Tibial artery (tissue), 4 donors: Measurements from ENCODE around the gene TMTC1.

Experiments used
- DNase-seq, 2 donors: peaks; one replicate each; pipeline ENCODE4 v3.0.0-alpha.2; 2019
- H3K27ac ChIP-seq, 2 donors: fragments of 200-600 bp; sonication (generic) in 1 of 2; 1 replicate in 1 of 2; 2 replicates in 1 of 2; pipeline ENCODE4 v1.5.1; 2018 to 2019; ENCODE audit warnings: mild to moderate bottlenecking in 1 of 2
- H3K27me3 ChIP-seq, 2 donors: fragments of 200-600 bp; sonication (generic) in 1 of 2; one replicate each; pipeline versions ENCODE4 v1.5.1 to v1.6.0; 2016 to 2019
- H3K36me3 ChIP-seq, 3 donors: fragments of 200-600 bp; sonication (generic) in 2 of 3; one replicate each; pipeline ENCODE4 v1.5.1; 2016 to 2019; ENCODE audit warnings: mild to moderate bottlenecking in 2 of 3
- H3K4me1 ChIP-seq, 4 donors: fragments of 200-600 bp; sonication (generic) in 2 of 4; 1 replicate in 3 of 4; 2 replicates in 1 of 4; pipeline ENCODE4 v1.5.1; 2016 to 2019
- H3K4me3 ChIP-seq, 2 donors: fragments of 200-600 bp; sonication (generic) in 1 of 2; 1 replicate in 1 of 2; 2 replicates in 1 of 2; pipeline ENCODE4 v1.5.1; 2018 to 2019; ENCODE audit warnings: mild to moderate bottlenecking in 2 of 2
- H3K9me3 ChIP-seq, 3 donors: fragments of 200-600 bp; sonication (generic) in 1 of 3; one replicate each; pipeline ENCODE4 v1.5.1; 2016 to 2019
- intact Hi-C: fragments of 100-400 bp; cut with DNase I; formaldehyde crosslinking; loops from one replicate; pipeline ENCODE4 v1.15.0; 2023; ENCODE audit warnings: low total_unique reads
- TF ChIP-seq, protein P1 (sequence below), 2 experiments: fragments of 200-600 bp in 1 of 2; fragments of 450-650 bp in 1 of 2; IDR thresholded peaks; one replicate each; pipeline ENCODE4 v1.5.1; 2017 to 2019; ENCODE audit warnings: antibody characterized with exemption in 2 of 2, mild to moderate bottlenecking in 1 of 2, moderate library complexity in 1 of 2

The TMTC1 gene

DNA sequence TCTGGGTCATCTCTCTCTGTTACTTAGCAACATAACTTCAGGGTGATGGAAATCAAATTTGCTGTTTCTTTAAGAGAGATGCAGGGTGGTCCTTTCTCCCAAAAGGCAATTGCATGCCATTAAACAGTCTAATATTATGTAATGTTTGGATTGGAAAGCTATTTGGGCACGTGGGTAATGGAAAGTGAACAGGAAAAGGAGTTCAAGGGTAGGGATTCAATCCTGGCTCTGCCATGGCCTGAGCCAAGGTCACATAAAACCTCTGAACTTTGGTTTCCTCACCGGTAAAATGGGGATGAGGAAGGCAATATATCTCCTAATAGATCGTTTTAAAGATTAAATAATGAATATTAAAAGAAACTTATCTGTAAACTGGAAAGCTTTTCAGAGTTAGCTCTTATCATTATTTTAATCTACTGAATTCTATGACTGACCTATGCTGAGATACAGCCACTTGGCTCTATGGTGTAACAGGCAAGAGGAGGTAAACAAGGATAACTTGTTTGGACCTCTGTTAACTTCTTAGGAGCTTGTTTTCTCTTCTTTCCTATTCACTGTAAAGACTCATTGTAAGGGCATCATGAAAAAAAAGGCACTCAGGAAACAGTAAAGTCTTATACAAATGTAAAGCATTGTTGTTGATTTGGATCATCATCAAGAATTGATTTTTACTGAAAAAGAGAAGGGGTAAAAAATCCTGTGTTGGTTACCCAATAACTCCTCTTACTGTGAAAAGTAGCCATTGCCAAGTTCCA lies 230.6 kb downstream of the TMTC1 start:
- H3K27ac ChIP-seq = peak overlapping the region; percentile 3 to 39
- TF ChIP-seq, protein P1, sequence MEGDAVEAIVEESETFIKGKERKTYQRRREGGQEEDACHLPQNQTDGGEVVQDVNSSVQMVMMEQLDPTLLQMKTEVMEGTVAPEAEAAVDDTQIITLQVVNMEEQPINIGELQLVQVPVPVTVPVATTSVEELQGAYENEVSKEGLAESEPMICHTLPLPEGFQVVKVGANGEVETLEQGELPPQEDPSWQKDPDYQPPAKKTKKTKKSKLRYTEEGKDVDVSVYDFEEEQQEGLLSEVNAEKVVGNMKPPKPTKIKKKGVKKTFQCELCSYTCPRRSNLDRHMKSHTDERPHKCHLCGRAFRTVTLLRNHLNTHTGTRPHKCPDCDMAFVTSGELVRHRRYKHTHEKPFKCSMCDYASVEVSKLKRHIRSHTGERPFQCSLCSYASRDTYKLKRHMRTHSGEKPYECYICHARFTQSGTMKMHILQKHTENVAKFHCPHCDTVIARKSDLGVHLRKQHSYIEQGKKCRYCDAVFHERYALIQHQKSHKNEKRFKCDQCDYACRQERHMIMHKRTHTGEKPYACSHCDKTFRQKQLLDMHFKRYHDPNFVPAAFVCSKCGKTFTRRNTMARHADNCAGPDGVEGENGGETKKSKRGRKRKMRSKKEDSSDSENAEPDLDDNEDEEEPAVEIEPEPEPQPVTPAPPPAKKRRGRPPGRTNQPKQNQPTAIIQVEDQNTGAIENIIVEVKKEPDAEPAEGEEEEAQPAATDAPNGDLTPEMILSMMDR (IDR thresholded peaks at IDR 0.05) = no peak
- H3K4me3 ChIP-seq = no peak overlapping the region
- intact Hi-C loops = no loop called here
- H3K4me1 ChIP-seq = peaks cover 0 to 19% (median 11%) of the 10 kb centered on the region in 4 donors
- no peaks in the 10 kb centered on the region for H3K27me3 ChIP-seq
- peaks cover 0 to 16% (median 7%) of the 10 kb centered on the region in 3 donors for H3K36me3 ChIP-seq
- no peaks in the 10 kb centered on the region for H3K9me3 ChIP-seq
- no peak for DNase-seq

DNA sequence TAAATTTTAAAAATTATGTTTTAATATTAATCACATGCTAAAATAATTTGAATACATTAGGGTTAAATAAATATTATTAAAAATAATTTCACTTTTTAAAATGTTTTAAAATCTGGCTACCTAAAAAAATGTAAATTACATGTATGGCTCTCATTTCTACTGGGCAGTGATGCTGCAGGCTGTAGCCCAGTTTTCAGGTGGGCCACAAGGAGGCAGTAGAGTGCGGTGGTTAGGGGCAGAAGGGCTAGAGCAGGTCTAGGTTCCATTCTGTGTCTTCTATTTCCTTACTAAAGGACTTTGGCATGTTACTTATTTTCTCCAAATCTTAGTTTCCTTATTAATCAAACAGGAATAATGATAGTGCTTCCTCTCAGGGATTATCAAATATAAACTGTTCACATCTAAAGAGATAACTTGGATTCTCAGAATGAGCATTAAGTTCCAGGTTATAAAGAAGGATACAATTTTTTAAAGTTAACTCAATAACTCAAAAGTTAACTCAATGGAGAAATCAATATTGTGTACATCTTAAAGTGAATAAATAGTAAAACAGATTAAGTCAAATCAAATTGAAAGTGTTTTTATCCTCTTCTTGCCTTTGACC lies 231.3 kb downstream of the TMTC1 start:
- Histone ChIP-seq H3K4me3 (no peak overlapping the region), H3K27me3 (no peaks in the 10 kb centered on the region), H3K36me3 (peaks cover 0 to 16% (median 7%) of the 10 kb centered on the region in 3 donors), H3K9me3 (no peaks in the 10 kb centered on the region), H3K4me1 (peaks cover 0 to 19% (median 11%) of the 10 kb centered on the region in 4 donors), H3K27ac (peak overlapping the region; percentile 3 to 39)
- DNase-seq = peak; percentile 51 to 74
- TF ChIP-seq, protein P1 (IDR thresholded peaks at IDR 0.05) = peak; percentile 62 to 80
- intact Hi-C loops = no loop called here

DNA sequence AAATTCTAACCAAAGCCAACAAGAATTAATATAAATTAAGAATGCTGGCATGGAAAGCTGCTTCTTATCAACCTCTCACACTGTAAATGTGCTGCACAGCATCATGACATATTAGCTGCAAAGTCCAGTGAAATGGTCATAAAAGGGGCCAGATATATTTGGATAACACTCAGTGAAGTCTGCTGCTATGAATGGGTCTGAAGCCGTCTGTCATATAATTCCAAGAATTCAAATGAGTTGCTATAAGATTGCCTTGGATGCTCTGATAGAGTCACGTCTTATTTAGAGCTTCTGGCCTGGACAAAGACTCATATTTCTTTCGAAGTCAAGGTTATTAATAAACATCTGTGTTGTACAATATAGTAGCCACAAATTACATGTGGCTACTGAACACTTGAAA lies 231.9 kb downstream of the TMTC1 start:
- no peak overlapping the region for H3K27ac ChIP-seq
- H3K27me3 ChIP-seq = no peaks in the 10 kb centered on the region
- intact Hi-C loops = no loop called here
- H3K4me1 ChIP-seq = peaks cover 0 to 24% (median 11%) of the 10 kb centered on the region in 4 donors
- TF ChIP-seq, protein P1 (IDR thresholded peaks at IDR 0.05) = no peak
- no peaks in the 10 kb centered on the region for H3K9me3 ChIP-seq
- DNase-seq = no peak
- H3K36me3 ChIP-seq = peaks cover 0 to 15% (median 7%) of the 10 kb centered on the region in 3 donors
- H3K4me3 ChIP-seq = no peak overlapping the region

DNA sequence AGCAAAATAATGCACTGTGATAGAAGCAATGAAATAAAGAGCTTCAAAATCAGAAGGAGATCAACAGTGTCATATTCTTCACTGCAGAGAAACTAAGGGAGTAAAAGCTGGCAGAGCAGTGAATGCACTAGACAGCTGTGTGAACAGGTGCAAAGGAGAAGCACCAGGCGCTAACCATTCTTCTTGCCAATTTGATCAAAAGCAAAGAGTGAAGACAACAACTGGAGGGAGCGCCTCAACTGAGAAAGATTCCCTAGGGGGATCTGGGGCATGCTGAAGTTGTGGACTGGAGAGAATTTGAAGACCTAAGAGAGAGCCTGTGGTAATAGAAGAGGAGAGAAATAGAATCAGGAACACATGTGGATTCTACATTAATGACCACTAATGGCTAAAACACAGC lies 235.9 kb downstream of the TMTC1 start:
- Histone ChIP-seq H3K27ac (no peak overlapping the region), H3K9me3 (no peaks in the 10 kb centered on the region), H3K27me3 (no peaks in the 10 kb centered on the region), H3K4me1 (peaks cover 0 to 38% (median 5%) of the 10 kb centered on the region in 4 donors), H3K4me3 (no peak overlapping the region), H3K36me3 (no peaks in the 10 kb centered on the region)
- TF ChIP-seq, protein P1 (IDR thresholded peaks at IDR 0.05) = no peak
- intact Hi-C loops = no loop called here
- DNase-seq = no peak

DNA sequence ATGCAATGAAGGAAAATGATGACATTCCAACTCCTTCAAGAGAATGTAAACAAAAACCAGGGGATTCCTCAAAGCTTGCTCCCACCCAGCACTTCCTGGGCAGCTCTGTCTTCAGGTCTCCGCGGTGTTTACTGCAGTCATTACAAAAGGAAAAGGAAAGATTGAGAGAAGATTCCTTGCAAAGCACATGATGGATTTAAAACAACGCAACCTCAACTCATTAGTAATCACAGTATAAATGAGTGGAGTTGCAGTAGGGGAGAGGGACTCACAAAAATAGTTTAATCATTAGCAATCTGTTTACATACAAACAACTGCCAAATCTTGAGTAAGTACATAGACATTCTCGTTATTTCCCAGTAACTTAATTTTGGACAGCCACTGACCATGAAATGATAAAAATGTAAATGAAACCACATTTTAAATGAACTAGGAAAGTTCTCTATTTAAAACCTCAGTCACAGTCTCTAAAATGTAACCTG lies 236.6 kb downstream of the TMTC1 start:
- TF ChIP-seq, protein P1 (IDR thresholded peaks at IDR 0.05) = no peak
- no peak overlapping the region for H3K4me3 ChIP-seq
- H3K27ac ChIP-seq = no peak overlapping the region
- no peak for DNase-seq
- H3K4me1 ChIP-seq = peaks cover 0 to 39% (median 2%) of the 10 kb centered on the region in 4 donors
- no peaks in the 10 kb centered on the region for H3K9me3 ChIP-seq
- no peaks in the 10 kb centered on the region for H3K36me3 ChIP-seq
- H3K27me3 ChIP-seq = no peaks in the 10 kb centered on the region
- intact Hi-C loops = no loop called here
